C4-2B (cell line): ENCODE measurements around the gene EMILIN1.

Experiments used
- H3K27ac ChIP-seq: fragments of 450-650 bp; 2 replicates; pipeline ENCODE4 v1.5.1; 2017
- ZFX ChIP-seq: fragments of 450-650 bp; IDR thresholded peaks from 2 replicates; pipeline ENCODE4 v1.6.1; 2017
- TF ChIP-seq, protein P1 (sequence below): fragments of 450-650 bp; conservative IDR thresholded peaks from 2 replicates; pipeline ENCODE4 v1.5.1; 2017; ENCODE audit warnings: mild to moderate bottlenecking

Gene EMILIN1

DNA sequence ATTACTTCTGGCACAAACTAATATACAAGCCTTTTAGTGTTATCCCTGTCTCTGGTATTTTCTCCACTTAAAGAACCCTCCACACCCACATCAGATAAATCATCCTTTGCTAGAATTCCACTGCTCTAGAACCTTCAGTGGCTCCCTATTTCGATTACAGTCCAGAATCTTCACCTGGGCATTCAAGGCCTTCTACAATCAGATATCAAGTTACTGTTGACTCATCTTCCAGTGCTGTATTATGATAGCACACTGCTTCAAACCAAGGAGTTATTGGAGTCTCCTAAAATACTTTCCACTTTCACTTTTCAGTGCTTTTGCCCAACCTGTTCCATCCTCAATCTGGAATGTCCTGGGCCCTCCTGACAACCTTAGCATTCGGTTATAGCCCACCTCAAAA, 37.1 kb downstream of the EMILIN1 start:
- H3K27ac ChIP-seq: no peak overlapping the region
- TF ChIP-seq, protein P1, sequence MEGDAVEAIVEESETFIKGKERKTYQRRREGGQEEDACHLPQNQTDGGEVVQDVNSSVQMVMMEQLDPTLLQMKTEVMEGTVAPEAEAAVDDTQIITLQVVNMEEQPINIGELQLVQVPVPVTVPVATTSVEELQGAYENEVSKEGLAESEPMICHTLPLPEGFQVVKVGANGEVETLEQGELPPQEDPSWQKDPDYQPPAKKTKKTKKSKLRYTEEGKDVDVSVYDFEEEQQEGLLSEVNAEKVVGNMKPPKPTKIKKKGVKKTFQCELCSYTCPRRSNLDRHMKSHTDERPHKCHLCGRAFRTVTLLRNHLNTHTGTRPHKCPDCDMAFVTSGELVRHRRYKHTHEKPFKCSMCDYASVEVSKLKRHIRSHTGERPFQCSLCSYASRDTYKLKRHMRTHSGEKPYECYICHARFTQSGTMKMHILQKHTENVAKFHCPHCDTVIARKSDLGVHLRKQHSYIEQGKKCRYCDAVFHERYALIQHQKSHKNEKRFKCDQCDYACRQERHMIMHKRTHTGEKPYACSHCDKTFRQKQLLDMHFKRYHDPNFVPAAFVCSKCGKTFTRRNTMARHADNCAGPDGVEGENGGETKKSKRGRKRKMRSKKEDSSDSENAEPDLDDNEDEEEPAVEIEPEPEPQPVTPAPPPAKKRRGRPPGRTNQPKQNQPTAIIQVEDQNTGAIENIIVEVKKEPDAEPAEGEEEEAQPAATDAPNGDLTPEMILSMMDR: no peak
- no peak for TF ChIP-seq ZFX

DNA sequence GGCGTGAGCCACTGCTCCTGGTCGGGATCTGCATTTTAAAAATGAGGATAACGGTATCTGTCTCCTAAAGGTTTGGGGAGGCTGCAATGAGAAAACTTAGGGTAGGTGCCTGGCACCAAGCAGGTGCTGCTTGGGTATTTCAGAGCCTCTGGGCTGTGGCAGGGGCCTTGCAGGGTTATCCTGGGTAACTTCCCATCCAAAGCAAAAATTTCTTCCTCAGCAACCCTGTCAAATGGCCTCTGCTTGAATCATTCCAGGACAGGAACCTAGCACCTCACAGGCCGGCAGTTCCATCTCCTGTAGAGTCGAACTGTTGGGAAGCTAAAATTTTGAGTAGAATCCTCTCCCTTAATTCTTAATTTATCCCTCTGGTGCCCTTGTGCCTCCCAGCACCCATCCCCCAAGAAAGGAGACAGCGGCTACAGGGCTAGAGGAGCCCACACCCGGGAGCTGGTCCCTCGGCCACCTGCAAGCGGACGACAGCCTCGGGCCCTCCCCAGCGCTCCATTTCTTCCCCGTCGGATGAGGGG, 39.6 kb downstream of the EMILIN1 start:
- peak overlapping the region; percentile 92 for H3K27ac ChIP-seq
- TF ChIP-seq, protein P1: no peak
- TF ChIP-seq ZFX: no peak

DNA sequence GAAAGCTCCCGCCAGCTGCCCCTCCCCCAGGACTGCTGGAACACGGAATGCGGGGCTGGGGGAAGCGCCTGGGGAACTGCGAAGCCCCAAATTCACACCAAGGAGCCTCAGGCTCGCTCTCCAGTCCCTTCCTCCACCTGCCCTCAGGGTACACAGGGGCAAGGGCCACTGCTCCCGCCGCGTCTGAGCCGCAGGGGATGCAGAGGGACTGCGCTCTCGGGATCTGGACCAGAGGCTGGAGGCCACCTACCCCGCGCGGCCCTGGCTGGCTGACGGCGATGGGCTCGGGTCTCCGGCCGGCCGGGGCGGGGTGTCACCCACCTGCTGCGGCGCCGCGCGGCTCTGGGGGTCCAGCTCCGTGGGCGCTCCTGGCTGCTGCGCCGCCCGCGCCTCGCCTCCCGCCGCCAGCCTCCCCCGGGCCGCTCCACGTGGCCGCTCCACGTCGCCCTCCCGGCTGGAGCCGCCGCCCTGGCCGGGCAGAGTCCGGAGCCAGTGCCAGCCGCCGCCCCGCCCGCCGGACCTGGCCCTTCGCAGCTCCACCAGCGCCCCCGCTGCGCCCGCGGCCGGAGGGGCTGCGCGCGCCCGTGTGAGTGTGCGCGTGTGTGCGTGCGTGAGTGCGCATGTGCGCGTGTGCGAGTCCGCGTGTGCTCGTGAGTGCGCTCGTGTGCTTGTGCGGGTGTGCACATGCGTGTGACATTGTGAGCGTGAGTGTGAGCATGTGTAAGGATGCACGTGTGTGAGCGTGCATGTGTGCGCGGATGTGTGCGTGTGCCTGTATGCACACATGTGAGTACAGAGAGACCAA, 40.3 kb downstream of the EMILIN1 start, which contains the start of gene CGREF1:
Gene CGREF1, minus strand, starts transcription at position 604 of the 805 bp plus-strand sequence. CDS start 14,762 bp downstream, outside the sequence.
- TF ChIP-seq ZFX: peak; percentile 61
- TF ChIP-seq, protein P1: no peak
- peak within 1 kb of the TSS; percentile 92 for H3K27ac ChIP-seq

DNA sequence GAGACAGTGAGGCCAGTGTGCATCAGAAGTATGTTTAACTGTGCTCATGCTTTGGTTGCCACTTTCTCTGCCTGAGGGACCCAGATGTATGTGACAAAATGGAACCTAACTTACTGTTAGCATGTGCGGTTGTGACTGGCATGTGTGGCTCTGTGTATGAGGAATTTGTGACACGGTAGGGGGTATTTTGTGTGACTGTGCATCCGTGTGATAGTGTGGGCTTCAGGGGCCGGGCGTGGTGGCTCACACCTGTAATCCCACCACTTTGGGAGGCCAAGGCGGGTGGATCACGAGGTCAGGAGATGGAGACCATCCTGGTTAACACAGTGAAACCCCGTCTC, 40.9 kb downstream of the EMILIN1 start:
- H3K27ac ChIP-seq: peak overlapping the region; percentile 92

DNA sequence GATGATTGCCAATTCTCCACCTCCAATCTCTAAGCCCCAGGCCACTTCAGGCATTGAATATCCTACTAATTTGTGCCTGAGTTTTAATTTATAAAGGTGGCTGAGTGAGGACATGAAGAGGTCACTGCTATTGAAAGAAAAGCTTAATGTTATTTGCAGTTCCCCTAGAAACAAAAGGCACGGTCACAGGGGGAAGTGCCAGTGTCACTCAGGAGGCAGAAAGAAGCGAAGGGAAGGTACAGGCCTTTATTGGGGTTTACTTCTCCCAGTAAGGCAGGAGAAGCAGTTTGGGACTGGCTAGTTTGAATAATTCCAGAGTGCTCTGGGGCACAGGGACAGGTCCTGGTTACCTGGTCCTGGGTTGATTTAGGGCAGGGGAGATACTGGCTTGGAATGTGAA, 43.5 kb downstream of the EMILIN1 start:
- no peak for TF ChIP-seq ZFX
- TF ChIP-seq, protein P1: no peak
- no peak overlapping the region for H3K27ac ChIP-seq

DNA sequence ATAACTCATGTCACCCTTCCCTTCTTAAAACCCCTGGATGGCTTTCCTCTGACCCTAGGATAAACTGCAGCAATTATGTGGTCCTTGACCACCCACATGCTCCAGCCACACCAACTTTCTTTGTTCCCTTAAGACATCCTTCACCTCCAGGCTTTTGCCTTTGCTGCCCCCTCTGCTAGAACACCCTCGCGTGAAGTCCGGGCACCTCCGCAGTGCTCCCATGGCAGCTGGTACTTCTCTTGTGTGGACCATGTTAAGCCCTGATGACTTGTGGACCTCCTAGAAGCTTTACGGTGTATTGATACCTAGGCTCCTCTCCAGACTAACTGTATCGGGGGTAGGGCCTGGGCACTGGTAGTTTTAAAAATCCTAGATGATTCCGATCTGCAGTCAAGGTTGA, 44.4 kb downstream of the EMILIN1 start:
- TF ChIP-seq, protein P1: no peak
- no peak for TF ChIP-seq ZFX
- no peak overlapping the region for H3K27ac ChIP-seq

DNA sequence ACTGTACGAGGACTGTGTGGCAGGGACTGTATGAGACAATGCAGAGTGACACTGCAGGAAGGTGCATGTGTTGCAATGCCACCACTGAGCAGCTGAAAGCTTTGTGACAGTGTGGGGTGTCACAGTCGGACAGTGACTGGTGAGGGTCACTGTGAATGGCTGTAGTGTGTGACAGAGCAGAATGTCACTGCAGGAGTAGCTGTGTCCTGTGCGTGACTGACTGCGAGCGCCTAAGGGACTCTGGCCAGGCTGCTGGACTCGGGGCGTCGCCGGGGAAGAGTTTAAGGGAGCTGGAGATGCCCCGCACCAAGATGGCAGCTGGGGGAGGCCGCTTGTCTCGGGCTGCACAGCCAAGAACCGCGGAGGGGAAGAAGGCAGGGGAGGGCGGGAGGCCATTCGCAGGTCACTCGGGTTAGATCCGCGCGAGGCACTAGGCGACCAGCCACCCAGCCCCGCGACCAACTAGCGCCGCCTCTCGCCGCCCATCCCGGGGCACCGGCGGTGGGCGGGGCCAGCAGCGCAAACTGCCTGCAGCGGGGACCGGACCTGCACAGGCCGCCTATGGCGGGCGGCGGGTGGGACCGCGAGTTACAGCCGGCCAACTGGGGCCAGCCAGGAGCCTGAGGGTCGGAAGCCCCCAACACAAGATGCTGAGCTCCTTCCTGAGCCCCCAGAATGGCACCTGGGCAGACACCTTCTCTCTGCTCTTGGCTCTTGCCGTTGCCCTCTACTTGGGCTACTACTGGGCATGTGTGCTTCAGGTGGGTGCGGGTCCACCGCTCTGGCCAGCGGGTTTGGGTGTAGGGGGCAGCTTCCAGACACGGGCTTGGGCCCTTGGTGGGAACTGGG, 45.1 kb downstream of the EMILIN1 start, which contains the start of gene ABHD1:
Gene ABHD1, plus strand, starts transcription at position 514 of the 849 bp plus-strand sequence. Its CDS starts 134 bp downstream, at position 648.
- peak within 1 kb of the TSS; percentile 58 for H3K27ac ChIP-seq
- TF ChIP-seq, protein P1: no peak
- TF ChIP-seq ZFX: no peak
